H1 (cell line): ENCODE measurements around the gene GABRA4. TPM values are rescaled to one million over a fixed set of nuclear protein-coding genes. Genes with fewer than 3 reads are reported as not detected.

Experiments used
- CTCF ChIA-PET: fragments of 300-600 bp; sonication (Branson Sonifier 250); formaldehyde crosslinking; loops from one replicate; lab custom pipeline; 2021; ENCODE audit not compliant: partially characterized antibody; lab: Charles Lee
- POLR2A ChIA-PET: fragments of 300-600 bp; sonication (Branson Sonifier 250); formaldehyde crosslinking; loops from one replicate; lab custom pipeline; 2021; ENCODE audit warnings: inconsistent platforms; ENCODE audit not compliant: partially characterized antibody; lab: Charles Lee
- DNase-seq, 2 experiments: peaks; one replicate each; pipeline versions ENCODE4 v3.0.0 to v3.0.0-alpha.2; 2010 to 2022; ENCODE audit warnings: low spot score in 2 of 2, low read depth in 1 of 2, mixed read lengths in 1 of 2
- FAIRE-seq: peaks from 2 replicates; lab custom pipeline; 2011; peaks lifted over from hg19 to GRCh38; lab: Jason Lieb, UNC
- H2AFZ ChIP-seq: 2 replicates; pipeline ENCODE4 v1.8.1; 2012; ENCODE audit warnings: low read length, inconsistent platforms
- H2AK5ac ChIP-seq: 2 replicates; pipeline ENCODE4 v1.6.1; 2013; ENCODE audit warnings: low read depth, low read length
- H2BK120ac ChIP-seq: replicated peaks from 2 replicates; pipeline ENCODE3; 2013; ENCODE audit warnings: low read depth, low read length, inconsistent platforms
- H2BK12ac ChIP-seq: 2 replicates; pipeline ENCODE4 v1.6.1; 2013; ENCODE audit warnings: low read depth, low read length
- H2BK15ac ChIP-seq: 2 replicates; pipeline ENCODE4 v1.6.1; 2013; ENCODE audit warnings: low read length
- H2BK20ac ChIP-seq: 2 replicates; pipeline ENCODE4 v1.6.1; 2013; ENCODE audit warnings: low read length
- H2BK5ac ChIP-seq: 2 replicates; pipeline ENCODE4 v1.6.1; 2013; ENCODE audit warnings: low read depth, low read length
- H3K14ac ChIP-seq: 2 replicates; pipeline ENCODE4 v1.6.1; 2013; ENCODE audit warnings: inconsistent platforms; ENCODE audit not compliant: insufficient read length
- H3K18ac ChIP-seq: 2 replicates; pipeline ENCODE4 v1.6.1; 2013; ENCODE audit warnings: low read length; ENCODE audit errors: extremely low read depth
- H3K23ac ChIP-seq: 2 replicates; pipeline ENCODE4 v1.6.1; 2013; ENCODE audit warnings: inconsistent platforms; ENCODE audit not compliant: insufficient read length
- H3K23me2 ChIP-seq: 2 replicates; pipeline ENCODE4 v1.6.1; 2013; ENCODE audit warnings: low read depth, low read length
- H3K27ac ChIP-seq: 2 replicates; pipeline ENCODE4 v1.6.1; 2011; ENCODE audit warnings: low read depth, low read length, inconsistent platforms
- H3K27me3 ChIP-seq, 4 experiments: replicated peaks in 1 of 4; 1 replicate in 1 of 4; 2 replicates in 3 of 4; pipeline versions ENCODE4 v1.6.1 to v1.8.1; 2011 to 2013; ENCODE audit warnings: low read length in 3 of 4, mild to moderate bottlenecking in 3 of 4, inconsistent platforms in 2 of 4, mixed read lengths in 2 of 4, moderate library complexity in 1 of 4; ENCODE audit not compliant: control insufficient read depth in 3 of 4, insufficient read depth in 3 of 4; ENCODE audit errors: extremely low read depth in 1 of 4
- H3K36me3 ChIP-seq, 4 experiments: 2 replicates each; pipeline versions ENCODE4 v1.6.1 to v1.8.1; 2011 to 2013; ENCODE audit warnings: mild to moderate bottlenecking in 4 of 4, low read length in 3 of 4, moderate library complexity in 2 of 4, control low read depth in 1 of 4, inconsistent platforms in 1 of 4; ENCODE audit not compliant: insufficient read depth in 4 of 4, control insufficient read depth in 2 of 4
- H3K4ac ChIP-seq: replicated peaks from 2 replicates; pipeline ENCODE3; 2013; ENCODE audit warnings: low read length, low read depth, mixed read lengths, inconsistent platforms; ENCODE audit not compliant: insufficient read length
- H3K4me1 ChIP-seq, 4 experiments: replicated peaks in 1 of 4; 1 replicate in 1 of 4; 2 replicates in 3 of 4; pipeline versions ENCODE4 v1.6.1 to v1.8.1; 2011 to 2013; ENCODE audit warnings: low read length in 3 of 4, inconsistent platforms in 2 of 4, mixed read lengths in 1 of 4; ENCODE audit not compliant: insufficient read depth in 4 of 4, control insufficient read depth in 3 of 4
- H3K4me2 ChIP-seq, 2 experiments: 2 replicates each; pipeline versions ENCODE4 v1.6.1 to v1.8.1; 2011 to 2013; ENCODE audit warnings: low read depth in 2 of 2, low read length in 2 of 2, control low read depth in 1 of 2, inconsistent platforms in 1 of 2, mild to moderate bottlenecking in 1 of 2; ENCODE audit not compliant: insufficient read depth in 1 of 2
- H3K4me3 ChIP-seq, 4 experiments: fragments of 200-600, 300-600 bp in 1 of 4; sonication (generic), shearing (Covaris generic), sonication (Bioruptor Twin) in 1 of 4; 2 replicates each; pipeline versions ENCODE4 v1.5.1 to v1.8.1; 2011 to 2016; ENCODE audit warnings: low read length in 4 of 4, low read depth in 3 of 4, control low read depth in 2 of 4, inconsistent platforms in 2 of 4, mild to moderate bottlenecking in 2 of 4, mixed read lengths in 1 of 4, moderate library complexity in 1 of 4; ENCODE audit not compliant: insufficient read depth in 2 of 4; ENCODE audit errors: extremely low read depth in 1 of 4
- H3K56ac ChIP-seq: replicated peaks from 2 replicates; pipeline ENCODE3; 2013; ENCODE audit warnings: low read depth, mild to moderate bottlenecking, mixed read lengths, low read length, inconsistent platforms; ENCODE audit not compliant: insufficient read length
- H3K79me1 ChIP-seq: 2 replicates; pipeline ENCODE4 v1.6.1; 2013; ENCODE audit warnings: low read depth, low read length, control low read depth
- H3K79me2 ChIP-seq, 2 experiments: 2 replicates each; pipeline versions ENCODE4 v1.6.1 to v1.8.1; 2012 to 2013; ENCODE audit warnings: low read length in 2 of 2, mild to moderate bottlenecking in 2 of 2, inconsistent platforms in 1 of 2; ENCODE audit not compliant: insufficient read depth in 2 of 2, control insufficient read depth in 1 of 2
- H3K9ac ChIP-seq, 4 experiments: replicated peaks in 1 of 4; 1 replicate in 1 of 4; 2 replicates in 3 of 4; pipeline versions ENCODE4 v1.6.1 to v1.8.1; 2011 to 2013; ENCODE audit warnings: low read depth in 3 of 4, low read length in 3 of 4, control low read depth in 2 of 4, mild to moderate bottlenecking in 2 of 4, moderate library complexity in 2 of 4, inconsistent platforms in 1 of 4; ENCODE audit errors: extremely low read depth in 1 of 4
- H3K9me3 ChIP-seq, 2 experiments: 2 replicates each; pipeline versions ENCODE4 v1.6.1 to v1.8.1; 2012 to 2013; ENCODE audit warnings: mild to moderate bottlenecking in 2 of 2, moderate library complexity in 2 of 2, control low read depth in 1 of 2, inconsistent platforms in 1 of 2, low read depth in 1 of 2, low read length in 1 of 2, mixed read lengths in 1 of 2; ENCODE audit not compliant: insufficient read depth in 2 of 2
- H4K20me1 ChIP-seq, 2 experiments: replicated peaks in 1 of 2; 2 replicates each; pipeline versions ENCODE3 to v1.8.1; 2011 to 2013; ENCODE audit warnings: inconsistent platforms in 2 of 2, low read length in 2 of 2, mild to moderate bottlenecking in 1 of 2; ENCODE audit not compliant: insufficient read depth in 2 of 2, control insufficient read depth in 1 of 2
- H4K5ac ChIP-seq: 2 replicates; pipeline ENCODE4 v1.6.1; 2013; ENCODE audit warnings: low read length, low read depth, mixed read lengths, inconsistent platforms; ENCODE audit not compliant: insufficient read length
- H4K8ac ChIP-seq: 2 replicates; pipeline ENCODE4 v1.8.0; 2013; ENCODE audit warnings: mild to moderate bottlenecking, moderate library complexity, low read length, inconsistent platforms; ENCODE audit not compliant: insufficient read depth; ENCODE audit errors: extremely low read depth
- H4K91ac ChIP-seq: replicated peaks from 2 replicates; pipeline ENCODE3; 2013; ENCODE audit warnings: low read length, mixed read lengths, inconsistent platforms; ENCODE audit not compliant: insufficient read length
- CBX5 ChIP-seq: fragments of 300-800, 300-1000 bp; sonication (generic); IDR thresholded peaks from 2 replicates; pipeline ENCODE4 v1.7.1; 2016; ENCODE audit warnings: antibody characterized with exemption, low read length, low read depth
- CREB1 ChIP-seq: IDR thresholded peaks from 2 replicates; pipeline ENCODE4 v1.6.1; 2012; ENCODE audit warnings: inconsistent platforms
- GABPA ChIP-seq: IDR thresholded peaks from 2 replicates; pipeline ENCODE4 v1.6.1; 2011; ENCODE audit warnings: mild to moderate bottlenecking, low read length, moderate library complexity, borderline replicate concordance; ENCODE audit not compliant: insufficient read depth
- JUN ChIP-seq: IDR thresholded peaks from 2 replicates; pipeline ENCODE4 v1.6.1; 2011; ENCODE audit warnings: low read depth, mild to moderate bottlenecking, improper control_type of control experiment, low read length
- KDM4A ChIP-seq: IDR thresholded peaks from one replicate; pipeline ENCODE4 v1.7.1; 2012; ENCODE audit warnings: low read depth, mild to moderate bottlenecking, moderate library complexity, low read length, inconsistent platforms; ENCODE audit not compliant: severe bottlenecking
- KDM5A ChIP-seq: fragments of 200-600 bp; IDR thresholded peaks from 2 replicates; pipeline ENCODE4 v1.7.1; 2012; ENCODE audit warnings: mild to moderate bottlenecking, low read length, inconsistent platforms, mixed read lengths
- MAFK ChIP-seq: IDR thresholded peaks from 2 replicates; pipeline ENCODE4 v1.6.1; 2012; ENCODE audit warnings: low read depth, mild to moderate bottlenecking, improper control_type of control experiment, low read length
- POLR2A ChIP-seq, 2 experiments: IDR thresholded peaks; 1 replicate in 1 of 2; 2 replicates in 1 of 2; pipeline ENCODE4 v1.6.1; 2011; ENCODE audit warnings: low read depth in 2 of 2, low read length in 2 of 2, mild to moderate bottlenecking in 2 of 2; ENCODE audit errors: control extremely low read depth in 1 of 2
- SAP30 ChIP-seq: fragments of 300-600 bp; sonication (generic); IDR thresholded peaks from 2 replicates; pipeline ENCODE4 v1.7.1; 2012; ENCODE audit warnings: low read length, moderate library complexity, mild to moderate bottlenecking, inconsistent platforms; ENCODE audit not compliant: insufficient read depth, insufficient replicate concordance
- SP1 ChIP-seq: IDR thresholded peaks from 2 replicates; pipeline ENCODE4 v1.6.1; 2011; ENCODE audit warnings: low read depth, low read length
- YY1 ChIP-seq: IDR thresholded peaks from 2 replicates; pipeline ENCODE4 v1.6.1; 2011; ENCODE audit warnings: low read depth, mild to moderate bottlenecking, low read length
- ZNF274 ChIP-seq: IDR thresholded peaks from 2 replicates; pipeline ENCODE4 v1.7.0; 2012; ENCODE audit warnings: low read length, borderline replicate concordance; ENCODE audit errors: extremely low read depth
- WGBS, 2 experiments: shearing (Covaris generic) in 1 of 2; methylation state at CpG; one replicate each; pipeline versions ENCODE4 v1.1.6 to v1.1.7; 2013 to 2015; ENCODE audit warnings: low lambda C conversion rate in 2 of 2, mixed read lengths in 2 of 2, inconsistent platforms in 1 of 2, low coverage in 1 of 2, missing lambda C conversion rate in 1 of 2; ENCODE audit not compliant: insufficient replicate concordance in 2 of 2, insufficient coverage in 1 of 2, insufficient read length in 1 of 2; ENCODE audit errors: extremely low coverage in 1 of 2, missing lambda C conversion rate in 1 of 2; 5-methylcytosine and 5-hydroxymethylcytosine counted together
- polyA plus RNA-seq, 7 experiments: library from polyadenylated mRNA; depleted of rRNA in 3 of 7; stranded (reverse) in 5 of 7; unstranded in 2 of 7; fragments of >200 nt in 5 of 7; fragments of 200-250 nt in 2 of 7; gene quantifications; 1 replicate in 5 of 7; 2 replicates in 1 of 7; 4 replicates in 1 of 7; pipeline versions ENCODE4 v1.2.1 to v1.2.3, GENCODE V29; 2011 to 2013; ENCODE audit warnings: missing spikeins in 2 of 7, mixed read lengths in 2 of 7
- total RNA-seq: library from RNA; stranded (reverse); fragmentation: NEBNext Ultra II Directional; extraction: Animal tissue kit (Norgen Biotek cat#: 25700); gene quantifications from 2 replicates; pipeline ENCODE4 v1.2.1, GENCODE V29; 2021

Gene GABRA4
- total and polyA plus RNA-seq, 2 of the 8 experiments (the other 6 are each of a cell fraction or from before 2014, with no cell fraction given): 0.09 to 0.37 TPM

DNA sequence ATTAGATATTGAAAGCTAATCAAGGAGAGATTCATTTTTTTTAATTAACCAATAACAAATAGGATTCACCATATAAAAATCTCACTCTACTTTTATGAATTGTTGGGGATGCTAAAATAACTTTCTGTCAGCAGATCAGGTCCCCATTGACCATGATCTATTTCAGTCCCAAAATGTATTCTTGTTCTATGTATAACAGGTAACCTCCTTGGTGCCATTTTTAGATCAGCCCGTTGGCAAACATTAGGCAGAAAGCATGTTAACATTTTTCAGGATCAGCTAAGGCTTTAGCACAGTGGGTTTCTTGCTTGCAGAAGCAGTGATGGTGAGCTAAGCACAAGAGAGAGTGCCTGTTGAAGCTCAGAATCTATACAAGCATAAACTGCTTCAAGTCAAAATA lies 43.6 kb downstream of the GABRA4 start:
- Histone ChIP-seq H3K27ac (no peak overlapping the region), H3K4me3 (no peak overlapping the region), H2AK5ac (no peak overlapping the region), H3K79me2 (no peaks in the 10 kb centered on the region), H3K4me1 (no peaks in the 10 kb centered on the region), H3K36me3 (no peaks in the 10 kb centered on the region), H3K27me3 (no peaks in the 10 kb centered on the region), H3K23ac (no peak overlapping the region), H3K9ac (no peak overlapping the region), H3K4ac (no peak overlapping the region), H3K18ac (no peak overlapping the region), H3K79me1 (no peaks in the 10 kb centered on the region), H4K8ac (no peak overlapping the region), H2BK20ac (no peak overlapping the region), H4K20me1 (no peaks in the 10 kb centered on the region), H4K5ac (no peak overlapping the region), H2BK120ac (no peak overlapping the region), H3K4me2 (no peak overlapping the region), H2BK15ac (no peak overlapping the region), H3K14ac (no peak overlapping the region), H4K91ac (no peak overlapping the region), H3K23me2 (no peaks in the 10 kb centered on the region), H2BK5ac (no peak overlapping the region), H2BK12ac (no peak overlapping the region), H3K56ac (no peak overlapping the region), H2AFZ (no peak overlapping the region; the same call in 1 of the 2 replicates), H3K9me3 (no peaks in the 10 kb centered on the region)
- WGBS, 2 experiments: 94% methylated on average over 1 of the region's 1 CpG; no CpG with 5 or more reads in 1 of the 2 experiments
- FAIRE-seq (no peak), DNase-seq (no peak)
- no peak for TF ChIP-seq CREB1
- no peak for TF ChIP-seq JUN
- TF ChIP-seq SAP30: no peak
- no peak for TF ChIP-seq MAFK
- no peak for TF ChIP-seq SP1
- no peak for TF ChIP-seq ZNF274
- no peak for TF ChIP-seq YY1
- TF ChIP-seq KDM4A: no peak
- TF ChIP-seq CBX5: no peak
- no peak for TF ChIP-seq POLR2A (IDR thresholded peaks at IDR 0.05; ENCODE audit: control extremely low read depth in 1 of 2, low read depth in 2 of 2, low read length in 2 of 2)
- TF ChIP-seq KDM5A: no peak
- no peak for TF ChIP-seq GABPA
- POLR2A ChIA-PET: no interaction called here
- CTCF ChIA-PET: interaction anchor here (0.9 to 1.5 kb wide), 3 partner anchors 16 to 620 kb away, joined by 3 to 4 read pairs (median 3); no protein-coding TSS in a partner anchor
